ENCODE measurements around the gene FGFR4.

DNA sequence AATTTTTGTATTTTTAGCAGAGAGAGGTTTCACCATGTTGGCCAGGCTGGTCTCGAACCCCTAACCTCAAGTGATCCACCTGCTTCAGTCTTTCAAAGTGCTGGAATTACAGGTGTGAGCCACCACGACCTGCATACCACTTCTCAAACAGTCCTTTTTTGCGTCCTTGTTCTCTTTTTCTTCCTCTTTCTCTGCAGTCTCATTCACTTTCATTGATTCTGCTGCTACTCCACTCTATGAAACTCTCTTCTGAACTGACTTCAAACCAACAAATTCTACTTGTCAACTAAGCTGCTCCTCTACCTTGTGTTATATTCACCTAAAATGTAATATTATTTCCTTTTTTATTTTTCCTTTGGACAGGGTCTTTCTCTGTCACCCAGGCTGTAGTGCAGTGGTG, 54.8 kb downstream of the FGFR4 start:
- TF ChIP-seq, protein P1, sequence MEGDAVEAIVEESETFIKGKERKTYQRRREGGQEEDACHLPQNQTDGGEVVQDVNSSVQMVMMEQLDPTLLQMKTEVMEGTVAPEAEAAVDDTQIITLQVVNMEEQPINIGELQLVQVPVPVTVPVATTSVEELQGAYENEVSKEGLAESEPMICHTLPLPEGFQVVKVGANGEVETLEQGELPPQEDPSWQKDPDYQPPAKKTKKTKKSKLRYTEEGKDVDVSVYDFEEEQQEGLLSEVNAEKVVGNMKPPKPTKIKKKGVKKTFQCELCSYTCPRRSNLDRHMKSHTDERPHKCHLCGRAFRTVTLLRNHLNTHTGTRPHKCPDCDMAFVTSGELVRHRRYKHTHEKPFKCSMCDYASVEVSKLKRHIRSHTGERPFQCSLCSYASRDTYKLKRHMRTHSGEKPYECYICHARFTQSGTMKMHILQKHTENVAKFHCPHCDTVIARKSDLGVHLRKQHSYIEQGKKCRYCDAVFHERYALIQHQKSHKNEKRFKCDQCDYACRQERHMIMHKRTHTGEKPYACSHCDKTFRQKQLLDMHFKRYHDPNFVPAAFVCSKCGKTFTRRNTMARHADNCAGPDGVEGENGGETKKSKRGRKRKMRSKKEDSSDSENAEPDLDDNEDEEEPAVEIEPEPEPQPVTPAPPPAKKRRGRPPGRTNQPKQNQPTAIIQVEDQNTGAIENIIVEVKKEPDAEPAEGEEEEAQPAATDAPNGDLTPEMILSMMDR (conservative IDR thresholded peaks at IDR 0.05 in 1 of 2, IDR thresholded peaks at IDR 0.05 in 1 of 2; ENCODE audit: low read depth in 1 of 2, low read length in 2 of 2), result no peak
- no peak for TF ChIP-seq EZH2 (IDR thresholded peaks at IDR 0.05; ENCODE audit: low read length, missing control alignments)

Data from fibroblast of lung (primary cell).